ENCODE results near the gene TEX26. TPM values are rescaled to one million over a fixed set of nuclear protein-coding genes. Genes with fewer than 3 reads are reported as not detected.

Gene TEX26
- total RNA-seq, 1 experiment from 2014 or later = not detected

- BruUV-seq (replicated peaks) = no TSS peak
- DNase-seq = no peak
- H3K9me3 ChIP-seq = peaks cover 16% of the 10 kb centered on the region; the same call in 1 of the 2 replicates
- peaks cover 10% of the 10 kb centered on the region; the same call in 1 of the 2 replicates for H3K4me1 ChIP-seq
- Mint-ChIP-seq H3K27ac (ENCODE audit: unreplicated experiment) (no peak overlapping the region), H3K27me3 (ENCODE audit: insufficient read depth, unreplicated experiment) (peaks cover 10% of the 10 kb centered on the region), H3K4me3 (ENCODE audit: unreplicated experiment) (no peak overlapping the region), H3K36me3 (ENCODE audit: insufficient read depth, unreplicated experiment) (no peaks in the 10 kb centered on the region), H3K4me1 (ENCODE audit: low read depth, unreplicated experiment) (peaks cover 7% of the 10 kb centered on the region), H3K9me3 (ENCODE audit: unreplicated experiment) (peaks cover 8% of the 10 kb centered on the region)
- ChIA-PET POLR2A (no interaction called here), CTCF (no interaction called here)
- H3K27me3 ChIP-seq (replicated peaks; ENCODE audit: control insufficient read depth, insufficient read depth, low read length) = no peaks in the 10 kb centered on the region
- H3K4me3 ChIP-seq (ENCODE audit: low read depth, low read length) = no peak overlapping the region
- intact Hi-C loops (cut with micrococcal nuclease; ENCODE audit: unreplicated experiment) = no loop called here
- no peaks in the 10 kb centered on the region for H3K36me3 ChIP-seq (ENCODE audit: control insufficient read depth, insufficient read depth, low read length)
- no peak for TF ChIP-seq CTCF (IDR thresholded peaks at IDR 0.05; ENCODE audit: insufficient read depth in 1 of 2, low read depth in 1 of 2, low read length in 1 of 2, severe bottlenecking in 1 of 2, unreplicated experiment in 1 of 2)
Measured at GRCh38 chr13:30959678-30960077, 27.2 kb downstream of the TEX26 start.

GRCh38 chr13:30963791-30964190 is 31.3 kb downstream of the TEX26 start:
- H3K27me3 ChIP-seq (replicated peaks; ENCODE audit: control insufficient read depth, insufficient read depth, low read length) = no peaks in the 10 kb centered on the region
- Mint-ChIP-seq H3K27me3 (ENCODE audit: insufficient read depth, unreplicated experiment) (peaks cover 2% of the 10 kb centered on the region), H3K4me3 (ENCODE audit: unreplicated experiment) (no peak overlapping the region), H3K27ac (ENCODE audit: unreplicated experiment) (no peak overlapping the region), H3K36me3 (ENCODE audit: insufficient read depth, unreplicated experiment) (no peaks in the 10 kb centered on the region), H3K9me3 (ENCODE audit: unreplicated experiment) (no peaks in the 10 kb centered on the region), H3K4me1 (ENCODE audit: low read depth, unreplicated experiment) (peaks cover 7% of the 10 kb centered on the region)
- CTCF ChIA-PET = no interaction called here
- peaks cover 10% of the 10 kb centered on the region; the same call in 1 of the 2 replicates for H3K4me1 ChIP-seq
- intact Hi-C loops (cut with micrococcal nuclease; ENCODE audit: unreplicated experiment) = no loop called here
- no peak for TF ChIP-seq CTCF (IDR thresholded peaks at IDR 0.05; ENCODE audit: insufficient read depth in 1 of 2, low read depth in 1 of 2, low read length in 1 of 2, severe bottlenecking in 1 of 2, unreplicated experiment in 1 of 2)
- H3K36me3 ChIP-seq (ENCODE audit: control insufficient read depth, insufficient read depth, low read length) = no peaks in the 10 kb centered on the region
- POLR2A ChIA-PET = no interaction called here
- DNase-seq = no peak
- H3K4me3 ChIP-seq (ENCODE audit: low read depth, low read length) = no peak overlapping the region
- peaks cover 16% of the 10 kb centered on the region; the same call in 1 of the 2 replicates for H3K9me3 ChIP-seq
- no TSS peak for BruUV-seq (replicated peaks)

DNA sequence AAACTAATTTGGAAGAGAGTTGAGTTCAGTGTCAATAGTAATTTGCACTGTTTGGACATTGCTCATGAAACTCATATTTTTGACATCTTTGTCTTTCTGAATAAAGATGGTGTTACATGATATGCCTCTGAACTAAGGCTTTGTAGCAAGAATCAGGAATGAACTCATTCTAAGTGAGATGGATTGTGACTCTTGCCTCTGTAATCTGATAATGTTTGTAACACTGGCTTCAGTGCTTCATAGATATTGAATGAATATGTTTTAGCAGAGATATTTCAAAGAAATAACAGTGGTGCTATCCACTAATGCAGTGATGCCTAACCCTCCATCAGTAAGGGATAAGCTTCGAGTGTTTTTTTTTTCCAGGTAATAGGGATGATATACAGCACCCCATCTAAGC is 32.9 kb downstream of the TEX26 start:
- Mint-ChIP-seq H3K27me3 (ENCODE audit: insufficient read depth, unreplicated experiment) (peaks cover 2% of the 10 kb centered on the region), H3K27ac (ENCODE audit: unreplicated experiment) (no peak overlapping the region), H3K4me1 (ENCODE audit: low read depth, unreplicated experiment) (peaks cover 7% of the 10 kb centered on the region), H3K9me3 (ENCODE audit: unreplicated experiment) (no peaks in the 10 kb centered on the region), H3K36me3 (ENCODE audit: insufficient read depth, unreplicated experiment) (no peaks in the 10 kb centered on the region), H3K4me3 (ENCODE audit: unreplicated experiment) (no peak overlapping the region)
- intact Hi-C loops (cut with micrococcal nuclease; ENCODE audit: unreplicated experiment) = no loop called here
- no peak for DNase-seq
- H3K27me3 ChIP-seq (replicated peaks; ENCODE audit: control insufficient read depth, insufficient read depth, low read length) = no peaks in the 10 kb centered on the region
- CTCF ChIA-PET = no interaction called here
- BruUV-seq (replicated peaks) = no TSS peak
- TF ChIP-seq CTCF (IDR thresholded peaks at IDR 0.05; ENCODE audit: insufficient read depth in 1 of 2, low read depth in 1 of 2, low read length in 1 of 2, severe bottlenecking in 1 of 2, unreplicated experiment in 1 of 2) = no peak
- H3K36me3 ChIP-seq (ENCODE audit: control insufficient read depth, insufficient read depth, low read length) = no peaks in the 10 kb centered on the region
- H3K4me1 ChIP-seq = peaks cover 10% of the 10 kb centered on the region; the same call in 1 of the 2 replicates
- H3K4me3 ChIP-seq (ENCODE audit: low read depth, low read length) = no peak overlapping the region
- H3K9me3 ChIP-seq = peaks cover 3% of the 10 kb centered on the region; the same call in 1 of the 2 replicates
- POLR2A ChIA-PET = no interaction called here

Data from Caco-2 (cell line).